Loucy (cell line): ENCODE results near the gene SPNS3.

Experiments
- H2AFZ ChIP-seq: fragments of 200-600 bp; sonication (generic); 2 replicates; pipeline ENCODE4 v1.6.0; 2016; ENCODE audit warnings: antibody characterized with exemption, mild to moderate bottlenecking, low read length, moderate library complexity
- H3F3A ChIP-seq: fragments of 200-600 bp; 2 replicates; pipeline ENCODE4 v1.6.0; 2016; ENCODE audit warnings: antibody characterized with exemption, low read depth, mild to moderate bottlenecking
- H3K27me3 ChIP-seq: fragments of 200-600 bp; sonication (generic); 2 replicates; pipeline ENCODE4 v1.6.1; 2014; ENCODE audit warnings: low read length, mild to moderate bottlenecking; ENCODE audit not compliant: insufficient read depth, poor library complexity, severe bottlenecking
- H3K36me3 ChIP-seq: fragments of 200-600 bp; sonication (generic); 2 replicates; pipeline ENCODE4 v1.6.1; 2016; ENCODE audit warnings: low read length; ENCODE audit not compliant: insufficient read depth
- H3K4me1 ChIP-seq: fragments of 200-600 bp; sonication (generic); 2 replicates; pipeline ENCODE4 v1.5.1; 2014; ENCODE audit warnings: low read length, mild to moderate bottlenecking; ENCODE audit not compliant: insufficient read depth, poor library complexity, severe bottlenecking
- H3K4me2 ChIP-seq: fragments of 200-600 bp; sonication (generic); 2 replicates; pipeline ENCODE4 v1.6.0; 2014; ENCODE audit warnings: antibody characterized with exemption, low read length, low read depth, mild to moderate bottlenecking; ENCODE audit not compliant: poor library complexity, severe bottlenecking
- H3K4me3 ChIP-seq: fragments of 200-600 bp; sonication (generic); 2 replicates; pipeline ENCODE4 v1.5.1; 2014; ENCODE audit warnings: low read length, mild to moderate bottlenecking, mixed read lengths; ENCODE audit not compliant: poor library complexity, severe bottlenecking
- H3K79me2 ChIP-seq: fragments of 200-600 bp; sonication (generic); 2 replicates; pipeline ENCODE4 v1.6.1; 2014; ENCODE audit warnings: low read length; ENCODE audit not compliant: insufficient read depth
- H3K9ac ChIP-seq: fragments of 200-600 bp; sonication (generic); 2 replicates; pipeline ENCODE4 v1.6.0; 2014; ENCODE audit warnings: mild to moderate bottlenecking, low read depth, low read length, moderate library complexity; ENCODE audit not compliant: poor library complexity, severe bottlenecking
- H3K9me2 ChIP-seq: fragments of 200-600 bp; sonication (generic); replicated peaks from 2 replicates; pipeline ENCODE4 v1.6.1; 2016; ENCODE audit warnings: low read depth, low read length, mixed read lengths
- H3K9me3 ChIP-seq: fragments of 200-600 bp; sonication (generic); 2 replicates; pipeline ENCODE4 v1.6.1; 2014; ENCODE audit warnings: mild to moderate bottlenecking, antibody characterized with exemption, low read length, low read depth; ENCODE audit not compliant: insufficient read depth
- H4K20me1 ChIP-seq: fragments of 200-600 bp; sonication (generic); 2 replicates; pipeline ENCODE4 v1.6.0; 2014; ENCODE audit warnings: antibody characterized with exemption, low read length, mild to moderate bottlenecking; ENCODE audit not compliant: insufficient read depth, poor library complexity, severe bottlenecking
- EZH2phosphoT487 ChIP-seq: fragments of 200-600 bp; IDR thresholded peaks from 2 replicates; pipeline ENCODE4 v1.6.1; 2018; ENCODE audit warnings: antibody characterized with exemption, mild to moderate bottlenecking, moderate library complexity, borderline replicate concordance
- TF ChIP-seq, protein P1 (sequence below): fragments of 200-600 bp; sonication (generic); conservative IDR thresholded peaks from 2 replicates; pipeline ENCODE4 v1.5.1; 2014; ENCODE audit warnings: mild to moderate bottlenecking, antibody characterized with exemption, low read length

SPNS3 gene

DNA sequence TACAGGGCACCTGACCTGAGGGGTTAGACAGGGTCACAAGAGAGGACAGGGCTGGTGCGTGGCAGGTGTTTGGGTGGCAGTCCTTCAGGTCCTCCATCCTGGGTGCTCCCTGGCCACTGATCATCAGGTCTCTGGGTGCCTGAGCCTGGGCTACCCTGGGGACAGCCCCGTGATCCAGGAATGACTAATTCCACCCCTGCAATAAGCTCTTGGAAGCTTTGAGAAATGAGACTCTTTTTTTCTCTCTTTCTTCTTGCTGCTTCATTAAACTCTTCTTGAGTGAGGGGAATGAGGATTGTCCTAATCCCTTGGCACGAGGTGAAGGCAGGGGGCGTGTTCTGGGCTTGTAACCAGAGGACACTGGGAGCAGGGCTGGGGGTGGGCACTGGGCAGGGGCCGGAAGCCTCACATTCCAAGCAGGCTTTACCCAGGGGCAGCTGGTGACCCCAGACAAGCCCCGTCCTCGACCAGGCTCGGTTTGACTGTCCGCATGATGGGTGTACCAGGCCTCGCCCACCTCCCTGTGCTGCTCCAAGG lies 43.6 kb downstream of the SPNS3 start:
- Histone ChIP-seq H3F3A (no peaks in the 10 kb centered on the region), H2AFZ (no peak overlapping the region), H3K4me2 (no peak overlapping the region), H3K4me1 (peaks cover 27% of the 10 kb centered on the region), H3K9ac (no peak overlapping the region), H3K9me2 (no peaks in the 10 kb centered on the region), H3K9me3 (no peaks in the 10 kb centered on the region), H3K36me3 (peaks cover 23% of the 10 kb centered on the region; the same call in 1 of the 2 replicates), H3K4me3 (no peak overlapping the region), H4K20me1 (peaks cover 4% of the 10 kb centered on the region), H3K27me3 (no peaks in the 10 kb centered on the region), H3K79me2 (peaks cover 3% of the 10 kb centered on the region; the same call in 1 of the 2 replicates)
- TF ChIP-seq, protein P1, sequence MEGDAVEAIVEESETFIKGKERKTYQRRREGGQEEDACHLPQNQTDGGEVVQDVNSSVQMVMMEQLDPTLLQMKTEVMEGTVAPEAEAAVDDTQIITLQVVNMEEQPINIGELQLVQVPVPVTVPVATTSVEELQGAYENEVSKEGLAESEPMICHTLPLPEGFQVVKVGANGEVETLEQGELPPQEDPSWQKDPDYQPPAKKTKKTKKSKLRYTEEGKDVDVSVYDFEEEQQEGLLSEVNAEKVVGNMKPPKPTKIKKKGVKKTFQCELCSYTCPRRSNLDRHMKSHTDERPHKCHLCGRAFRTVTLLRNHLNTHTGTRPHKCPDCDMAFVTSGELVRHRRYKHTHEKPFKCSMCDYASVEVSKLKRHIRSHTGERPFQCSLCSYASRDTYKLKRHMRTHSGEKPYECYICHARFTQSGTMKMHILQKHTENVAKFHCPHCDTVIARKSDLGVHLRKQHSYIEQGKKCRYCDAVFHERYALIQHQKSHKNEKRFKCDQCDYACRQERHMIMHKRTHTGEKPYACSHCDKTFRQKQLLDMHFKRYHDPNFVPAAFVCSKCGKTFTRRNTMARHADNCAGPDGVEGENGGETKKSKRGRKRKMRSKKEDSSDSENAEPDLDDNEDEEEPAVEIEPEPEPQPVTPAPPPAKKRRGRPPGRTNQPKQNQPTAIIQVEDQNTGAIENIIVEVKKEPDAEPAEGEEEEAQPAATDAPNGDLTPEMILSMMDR, result no peak
- no peak for TF ChIP-seq EZH2phosphoT487

DNA sequence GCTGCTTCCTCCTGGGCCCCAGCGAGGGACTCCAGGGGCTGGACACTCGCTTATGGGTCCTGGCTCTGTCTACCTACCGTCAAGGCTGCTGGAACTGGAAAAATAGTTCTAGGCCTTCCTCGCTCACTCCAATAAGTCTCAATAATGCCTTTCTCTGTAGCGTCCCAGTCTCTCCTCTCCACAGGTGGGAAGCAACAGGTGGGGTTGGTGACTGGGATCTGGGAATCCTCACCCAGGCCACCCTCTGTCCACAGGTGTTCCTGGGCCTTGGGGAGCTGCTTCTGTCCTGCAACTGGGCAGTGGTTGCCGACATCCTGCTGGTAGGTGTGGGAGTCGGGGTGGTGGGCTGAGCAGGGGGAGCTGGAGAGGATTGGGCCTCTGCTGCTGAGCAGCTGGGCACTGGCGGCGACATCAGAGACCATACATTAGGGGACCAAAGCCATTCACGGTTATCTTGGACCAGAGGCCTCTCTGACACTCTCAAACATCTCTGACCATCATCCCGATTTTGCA lies 44.6 kb downstream of the SPNS3 start:
- no peaks in the 10 kb centered on the region for H3F3A ChIP-seq
- H3K27me3 ChIP-seq, result no peaks in the 10 kb centered on the region
- no peak overlapping the region for H2AFZ ChIP-seq
- H3K79me2 ChIP-seq, result peaks cover 3% of the 10 kb centered on the region; the same call in 1 of the 2 replicates
- no peak overlapping the region for H3K4me3 ChIP-seq
- no peaks in the 10 kb centered on the region for H3K9me3 ChIP-seq
- no peaks in the 10 kb centered on the region for H3K9me2 ChIP-seq
- no peak overlapping the region for H3K4me2 ChIP-seq
- peaks cover under 1% of the 10 kb centered on the region for H4K20me1 ChIP-seq
- no peak overlapping the region for H3K9ac ChIP-seq
- no peak for TF ChIP-seq EZH2phosphoT487
- TF ChIP-seq, protein P1, result no peak
- H3K4me1 ChIP-seq, result peaks cover 37% of the 10 kb centered on the region
- peaks cover 19% of the 10 kb centered on the region; the same call in 1 of the 2 replicates for H3K36me3 ChIP-seq

DNA sequence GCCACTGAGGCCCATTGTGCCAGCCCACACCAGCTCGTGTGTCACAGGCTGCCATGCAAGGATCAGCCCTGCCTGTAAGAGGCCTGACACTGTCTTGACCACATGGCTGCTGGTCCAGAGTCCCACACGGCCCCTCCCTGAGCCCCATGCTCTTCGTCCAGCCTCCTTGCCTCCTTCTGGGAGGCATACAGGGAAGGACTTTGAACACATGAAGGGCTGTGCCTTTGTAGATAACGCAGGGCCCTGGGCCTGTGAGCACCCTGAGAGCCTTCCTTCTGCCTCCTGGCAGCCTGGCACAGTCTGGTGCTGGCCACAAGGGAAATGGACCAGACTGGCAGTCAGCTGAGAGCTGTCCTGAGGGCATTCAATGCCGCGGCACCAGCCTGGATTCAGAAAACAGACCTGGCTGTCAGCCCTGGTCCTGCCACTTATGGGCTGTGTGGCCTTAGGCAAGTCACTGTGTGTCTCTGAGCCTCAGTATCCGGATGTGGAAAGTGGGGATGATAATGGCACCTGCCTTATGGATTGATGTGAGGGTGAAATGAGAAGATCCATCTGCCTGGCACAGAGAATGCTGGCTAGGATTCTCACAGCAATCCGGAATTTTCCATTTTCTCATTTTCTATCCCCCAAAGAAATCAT lies 45.7 kb downstream of the SPNS3 start:
- no peaks in the 10 kb centered on the region for H3K27me3 ChIP-seq
- H2AFZ ChIP-seq, result no peak overlapping the region
- peaks cover 12% of the 10 kb centered on the region; the same call in 1 of the 2 replicates for H3K36me3 ChIP-seq
- no peak for TF ChIP-seq EZH2phosphoT487
- TF ChIP-seq, protein P1, result no peak
- H3K9me2 ChIP-seq, result no peaks in the 10 kb centered on the region
- no peak overlapping the region for H3K4me2 ChIP-seq
- H3K9me3 ChIP-seq, result no peaks in the 10 kb centered on the region
- H4K20me1 ChIP-seq, result no peaks in the 10 kb centered on the region
- H3K4me3 ChIP-seq, result no peak overlapping the region
- H3F3A ChIP-seq, result no peaks in the 10 kb centered on the region
- H3K4me1 ChIP-seq, result peaks cover 37% of the 10 kb centered on the region
- peak overlapping the region; percentile 72 for H3K9ac ChIP-seq
- H3K79me2 ChIP-seq, result peaks cover 3% of the 10 kb centered on the region; the same call in 1 of the 2 replicates
